Epithelial cell of proximal tubule (primary cell): ENCODE results near the gene PXDN. TPM values are rescaled to one million over a fixed set of nuclear protein-coding genes. Genes with fewer than 3 reads are reported as not detected.

Source experiments
- DNase-seq: peaks from one replicate; pipeline ENCODE4 v3.0.0-alpha.2; 2011; ENCODE audit warnings: low read depth
- H3K4me3 ChIP-seq: 2 replicates; pipeline ENCODE4 v1.5.1; 2011; ENCODE audit warnings: low read depth, mild to moderate bottlenecking, low read length
- CTCF ChIP-seq: conservative IDR thresholded peaks from 2 replicates; pipeline ENCODE4 v1.5.1; 2012; ENCODE audit warnings: low read depth, mild to moderate bottlenecking, low read length
- total RNA-seq: library from RNA; depleted of rRNA; stranded (reverse); fragments of >200 nt; gene quantifications from 2 replicates; pipeline ENCODE4 v1.2.3, GENCODE V29; 2015

PXDN gene
- total RNA-seq, 1 donor from 2014 or later: 197 TPM

- DNase-seq: no peak
- H3K4me3 ChIP-seq: no peak overlapping the region
- TF ChIP-seq CTCF: no peak
Measured at GRCh38 chr2:1656961-1657841, 87.1 kb downstream of the PXDN start.

- no peak for DNase-seq
- TF ChIP-seq CTCF: peak; percentile 34
Measured at GRCh38 chr2:1656326-1656960, 87.9 kb downstream of the PXDN start.

GRCh38 chr2:1655461-1655860 is 88.9 kb downstream of the PXDN start:
- no peak for DNase-seq
- TF ChIP-seq CTCF: no peak
- H3K4me3 ChIP-seq: no peak overlapping the region

More at GRCh38 chr2:1656326-1656960, 87.9 kb downstream of the PXDN start:
- H3K4me3 ChIP-seq: no peak overlapping the region

DNA sequence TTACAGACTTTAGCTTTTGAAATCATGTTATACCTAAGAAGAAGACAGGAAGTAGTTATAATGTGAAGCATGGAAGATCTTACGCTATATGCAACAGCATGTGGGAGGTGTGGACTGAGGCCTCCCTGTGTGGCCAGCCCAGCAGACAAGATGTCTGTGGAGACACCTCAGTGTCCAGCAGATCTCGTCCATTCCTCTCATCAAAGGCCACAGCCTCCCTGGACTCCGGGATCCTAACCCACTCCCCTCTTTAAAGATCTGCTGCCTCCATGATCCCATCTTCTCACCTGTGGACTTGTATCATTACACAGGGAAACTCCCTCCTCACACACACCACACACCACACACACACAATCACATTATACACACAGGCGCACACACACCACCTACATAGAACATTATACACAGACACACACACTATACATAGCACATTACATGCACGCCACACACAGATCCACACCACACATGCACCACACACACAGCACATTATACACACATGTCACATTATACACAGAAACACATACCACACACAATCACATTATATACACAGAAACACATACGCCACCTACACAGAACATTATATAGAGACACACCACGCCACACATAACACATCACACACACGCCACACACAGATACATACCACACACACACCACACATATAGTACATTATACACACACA is 89.5 kb downstream of the PXDN start:
- no peak for TF ChIP-seq CTCF
- no peak overlapping the region for H3K4me3 ChIP-seq
- DNase-seq: no peak

DNA sequence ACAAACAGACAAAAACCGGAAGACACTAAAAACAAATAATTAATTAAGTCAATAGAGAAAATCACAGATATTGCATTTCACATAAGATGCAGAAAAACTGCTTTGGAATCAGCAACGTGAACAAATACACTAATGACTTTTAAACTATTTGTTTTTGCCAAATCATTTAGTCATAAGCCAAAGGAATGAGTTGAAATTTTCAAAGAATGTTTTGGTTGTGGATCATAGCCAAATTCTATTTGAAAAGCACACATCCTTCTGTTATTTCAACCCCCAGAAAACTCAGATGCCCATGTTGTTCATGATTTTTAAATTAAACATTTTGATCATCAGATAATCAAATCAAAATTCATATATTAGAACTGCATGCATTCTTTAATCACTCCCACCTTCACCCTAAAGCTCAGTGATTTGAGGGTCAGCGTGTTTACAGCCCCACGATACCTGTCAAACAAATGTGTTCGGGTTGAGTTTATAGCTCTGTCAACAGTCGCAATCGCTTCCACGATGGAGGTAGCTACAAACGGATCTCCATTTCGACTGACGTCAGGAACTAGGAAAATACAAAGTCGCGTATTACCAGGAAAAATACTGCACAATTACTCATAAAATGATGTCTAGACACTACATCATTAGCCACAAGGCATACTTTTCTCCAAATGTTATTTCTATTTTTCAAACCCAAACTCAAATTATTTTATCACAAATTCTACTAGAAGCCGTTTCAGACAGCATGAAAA is 90.2 kb downstream of the PXDN start:
- H3K4me3 ChIP-seq: no peak overlapping the region
- DNase-seq: no peak
- no peak for TF ChIP-seq CTCF

DNA sequence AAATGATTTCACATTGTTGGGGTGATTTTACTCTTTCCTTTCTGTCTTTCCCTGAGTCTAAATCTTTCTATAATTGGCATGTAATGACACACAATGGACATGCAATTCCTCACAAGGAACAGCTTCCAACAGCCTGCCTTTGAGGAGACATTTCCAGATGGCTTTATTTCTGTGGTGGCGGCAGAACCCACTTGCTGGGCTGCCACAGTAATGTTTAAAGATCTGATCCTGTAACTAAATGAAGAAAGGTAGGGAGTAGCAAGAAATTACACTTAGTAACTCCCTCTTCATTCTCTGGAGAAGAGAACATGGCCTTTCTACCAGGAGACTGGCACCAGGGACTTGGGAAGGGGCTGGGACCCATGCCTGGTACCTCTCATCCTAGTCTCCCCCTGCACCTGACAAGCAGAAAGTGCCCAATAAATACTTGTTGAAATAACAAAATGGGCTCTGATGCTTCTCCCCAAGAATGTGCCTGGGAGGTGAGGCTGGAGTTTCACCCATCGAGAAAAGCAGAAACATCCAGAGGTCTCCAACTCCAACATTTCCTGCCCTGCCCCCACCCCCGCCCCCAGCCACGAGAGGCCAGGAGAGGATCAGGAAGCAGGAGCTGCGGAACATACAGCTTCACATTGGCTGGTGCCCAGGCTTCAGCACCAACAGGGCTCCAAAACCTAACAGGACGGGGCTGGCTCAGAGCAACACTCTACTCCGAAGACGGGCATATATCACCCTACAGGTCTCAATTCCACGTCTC is 92.1 kb downstream of the PXDN start:
- no peak overlapping the region for H3K4me3 ChIP-seq
- TF ChIP-seq CTCF: no peak
- DNase-seq: no peak
